ENCODE measurements around the gene POC1B.
A peak's percentile ranks its signal among the peaks of the same experiment; 100 is the strongest.

The POC1B gene

DNA sequence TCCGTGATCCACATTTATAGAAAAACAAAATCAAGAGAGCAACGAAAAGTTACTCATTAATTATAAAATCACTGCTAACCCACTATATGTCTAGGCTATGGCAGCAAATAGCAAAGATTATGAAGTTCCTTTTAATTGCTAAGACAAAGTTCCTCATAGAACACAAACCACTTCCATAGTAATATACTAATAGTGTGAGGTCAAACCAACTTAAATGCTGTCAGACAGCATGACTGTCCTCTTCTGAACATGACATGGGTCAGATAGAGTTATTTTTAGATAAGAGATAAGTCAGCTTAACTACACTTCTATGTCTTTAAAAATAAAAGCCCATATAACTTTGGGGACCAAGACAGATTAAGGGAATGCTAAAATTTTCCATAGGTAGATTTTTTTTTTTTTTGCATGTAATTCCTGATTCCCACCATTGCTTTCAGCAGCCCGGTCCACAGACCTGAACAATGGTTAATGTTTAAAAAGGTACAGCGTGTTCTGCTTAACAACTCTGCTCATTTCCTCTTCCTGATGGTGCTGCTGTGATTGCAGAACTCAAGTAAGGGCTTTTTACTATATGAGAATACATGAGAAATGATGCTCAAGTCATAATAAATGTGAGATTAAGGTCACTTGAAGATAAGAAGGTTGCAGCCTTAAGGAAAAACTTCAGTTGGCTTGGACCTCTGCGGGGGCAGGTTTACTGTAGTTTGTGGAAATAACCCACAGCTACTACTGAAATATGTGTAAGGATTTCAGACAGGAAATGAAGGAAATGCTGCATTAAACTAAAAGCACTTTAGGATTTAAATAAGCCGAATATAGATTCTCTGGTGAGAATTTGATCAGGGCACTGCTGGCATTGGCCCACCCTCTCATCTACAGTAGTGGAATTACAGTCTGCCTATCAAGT lies 135.8 kb downstream of the POC1B start:
- peak; percentile 33 for DNase-seq (ENCODE audit: low spot score)

DNA sequence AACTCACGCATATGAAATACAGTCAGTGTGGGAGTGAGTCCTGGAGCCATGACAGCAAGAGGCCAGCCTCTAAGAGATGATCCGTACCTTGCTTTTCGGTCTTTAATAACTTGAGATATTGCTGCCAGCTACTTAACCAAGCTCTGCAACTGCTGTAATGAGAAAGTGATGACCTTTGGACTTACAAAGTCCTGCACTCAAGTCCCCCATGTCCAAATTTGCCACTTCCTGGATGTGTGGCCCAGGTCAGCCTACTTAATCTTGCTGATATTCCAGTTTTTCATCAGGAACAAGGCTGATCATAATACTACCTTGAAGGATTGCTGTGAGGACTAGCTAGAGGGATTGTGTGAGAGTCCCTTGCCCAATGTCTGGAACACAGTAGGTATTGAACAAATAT lies 139.7 kb downstream of the POC1B start:
- DNase-seq (ENCODE audit: low spot score), result no peak

DNA sequence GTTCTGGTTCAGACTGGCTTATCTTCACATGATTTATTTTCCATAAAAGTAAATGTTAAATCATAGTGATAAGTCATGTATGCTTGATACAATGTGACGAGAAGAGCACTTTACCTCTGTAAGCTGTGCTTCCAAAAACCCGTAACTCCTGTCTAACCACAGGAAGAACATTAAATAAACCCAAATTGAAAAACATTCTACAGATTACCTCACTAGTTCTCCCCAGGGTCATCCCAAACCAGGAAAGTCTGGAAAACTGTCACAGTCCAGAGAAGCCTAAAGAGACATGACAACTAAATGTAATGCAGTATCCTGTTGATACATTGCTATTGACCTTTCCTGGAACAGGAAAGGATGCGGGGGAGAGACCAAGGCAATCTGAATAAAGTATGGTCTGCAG lies 141.0 kb downstream of the POC1B start:
- no peak for DNase-seq (ENCODE audit: low spot score)

DNA sequence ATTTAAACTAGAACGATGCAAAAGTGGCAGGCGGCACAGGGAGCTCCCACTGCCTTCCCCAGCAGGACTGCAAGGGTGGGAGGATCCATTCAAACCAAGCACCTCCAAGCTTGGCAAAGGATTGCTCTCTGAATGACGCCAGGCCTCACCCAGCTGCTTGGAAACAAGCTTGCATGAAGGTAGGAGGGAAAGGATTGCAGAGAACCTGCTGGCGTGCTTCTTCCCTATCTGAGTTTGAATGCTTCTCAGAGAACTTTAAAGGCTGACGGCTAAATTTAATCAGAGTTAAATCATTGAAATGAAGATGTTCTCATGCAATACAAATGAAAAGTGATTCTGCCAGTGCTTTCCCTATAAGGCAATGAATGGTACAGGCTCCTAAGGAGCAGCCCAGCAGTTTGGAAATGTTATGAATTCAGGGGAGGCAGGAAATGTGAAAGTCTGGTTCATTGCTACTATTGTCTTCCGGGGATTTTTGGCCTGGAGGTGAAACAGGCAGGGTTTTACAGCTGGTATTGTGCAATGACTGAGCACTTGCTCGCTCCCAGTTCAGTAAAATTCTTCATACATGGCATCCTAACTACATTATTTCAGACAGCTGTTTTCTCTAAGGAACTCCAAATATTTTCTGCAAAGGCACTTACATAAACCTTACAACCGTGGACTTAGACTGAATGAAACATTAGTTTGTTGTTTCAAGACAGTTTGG lies 141.6 kb downstream of the POC1B start:
- no peak for DNase-seq (ENCODE audit: low spot score)

DNA sequence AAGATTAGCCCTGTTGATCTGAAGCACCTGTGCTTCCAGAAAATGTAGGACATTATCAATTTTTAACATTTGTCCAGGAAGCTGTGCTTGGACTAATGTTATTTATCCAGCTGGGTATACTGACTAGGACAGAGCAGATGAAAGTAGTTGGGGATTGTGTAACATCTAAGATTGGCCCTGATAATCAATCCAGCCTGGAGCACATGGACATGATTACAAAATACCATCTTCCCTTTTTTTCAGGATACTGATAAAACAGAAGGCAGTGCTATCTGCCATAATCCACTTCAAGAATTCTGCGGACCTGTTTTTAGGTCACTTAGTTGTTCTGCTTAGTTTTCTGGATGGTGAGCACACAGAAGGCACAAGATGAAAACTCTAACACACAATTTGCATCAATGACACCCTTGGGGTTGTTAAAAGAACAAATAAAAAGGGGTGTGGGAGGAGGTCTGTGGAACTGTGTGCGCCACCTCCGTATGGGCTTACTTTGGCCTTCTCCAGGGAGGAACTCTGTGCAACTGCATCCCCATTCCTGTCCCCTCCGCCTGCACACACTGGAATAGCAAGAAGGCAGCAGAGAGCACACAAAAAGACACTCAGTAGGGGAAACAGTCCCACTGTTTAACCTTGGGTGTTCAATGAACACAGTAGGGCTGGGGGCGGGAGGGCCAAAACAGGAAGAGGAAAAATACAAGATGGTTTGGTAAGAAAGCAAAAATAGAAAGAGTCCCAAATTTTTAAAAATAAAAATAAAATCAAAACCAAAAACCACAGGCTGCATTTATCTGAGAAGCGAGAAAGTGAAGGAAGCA lies 142.4 kb downstream of the POC1B start:
- DNase-seq (ENCODE audit: low spot score), result no peak

DNA sequence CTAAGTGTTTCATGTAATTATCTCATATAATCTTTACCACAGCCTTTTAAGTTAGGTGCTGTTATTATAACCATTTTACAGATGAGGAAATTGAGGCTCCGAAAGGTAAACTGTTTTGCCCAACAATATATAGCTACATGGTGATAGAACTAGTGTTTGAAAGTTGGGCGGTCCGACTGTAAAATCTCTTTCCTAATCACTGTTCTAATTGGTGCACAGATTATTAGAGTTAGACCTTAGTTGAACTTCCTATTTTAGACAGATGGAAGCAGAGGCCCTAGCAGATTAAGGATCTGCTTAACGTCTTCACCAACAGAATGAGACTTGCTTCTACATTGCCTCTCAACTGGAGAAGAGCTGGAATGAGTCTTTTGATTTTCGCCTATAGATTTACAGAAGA lies 143.5 kb downstream of the POC1B start:
- no peak for DNase-seq (ENCODE audit: low spot score)

DNA sequence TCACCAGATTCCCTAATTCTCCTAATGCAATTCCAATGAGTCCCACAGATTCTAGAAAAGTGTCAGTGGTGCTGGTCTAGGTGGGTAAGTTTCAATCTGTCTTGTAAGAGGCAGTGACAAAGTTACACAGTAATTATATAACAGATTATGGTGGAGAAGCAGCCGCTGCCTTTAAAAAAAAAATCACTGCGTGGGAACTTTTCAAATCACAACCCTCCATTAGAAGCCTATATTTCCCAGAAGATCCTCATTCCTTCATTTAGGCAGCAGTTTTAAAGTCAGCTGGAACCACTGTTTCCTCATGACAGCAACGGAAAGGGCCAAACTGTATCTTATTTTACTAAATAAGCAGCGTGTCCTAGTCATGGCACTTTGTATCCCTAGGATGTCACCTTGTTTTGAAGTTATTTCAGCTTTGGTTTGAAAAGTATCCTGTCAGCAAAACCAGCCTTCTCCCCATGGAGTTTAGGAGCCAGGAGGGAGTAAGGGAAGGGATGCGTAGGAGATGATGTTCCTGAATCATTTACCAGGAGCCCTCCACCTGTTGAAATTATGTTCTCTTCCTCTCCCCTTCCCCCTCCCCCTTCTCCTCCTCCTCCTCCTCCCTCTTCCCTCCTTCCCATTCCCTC lies 145.9 kb downstream of the POC1B start:
- DNase-seq (ENCODE audit: low spot score), result no peak

DNA sequence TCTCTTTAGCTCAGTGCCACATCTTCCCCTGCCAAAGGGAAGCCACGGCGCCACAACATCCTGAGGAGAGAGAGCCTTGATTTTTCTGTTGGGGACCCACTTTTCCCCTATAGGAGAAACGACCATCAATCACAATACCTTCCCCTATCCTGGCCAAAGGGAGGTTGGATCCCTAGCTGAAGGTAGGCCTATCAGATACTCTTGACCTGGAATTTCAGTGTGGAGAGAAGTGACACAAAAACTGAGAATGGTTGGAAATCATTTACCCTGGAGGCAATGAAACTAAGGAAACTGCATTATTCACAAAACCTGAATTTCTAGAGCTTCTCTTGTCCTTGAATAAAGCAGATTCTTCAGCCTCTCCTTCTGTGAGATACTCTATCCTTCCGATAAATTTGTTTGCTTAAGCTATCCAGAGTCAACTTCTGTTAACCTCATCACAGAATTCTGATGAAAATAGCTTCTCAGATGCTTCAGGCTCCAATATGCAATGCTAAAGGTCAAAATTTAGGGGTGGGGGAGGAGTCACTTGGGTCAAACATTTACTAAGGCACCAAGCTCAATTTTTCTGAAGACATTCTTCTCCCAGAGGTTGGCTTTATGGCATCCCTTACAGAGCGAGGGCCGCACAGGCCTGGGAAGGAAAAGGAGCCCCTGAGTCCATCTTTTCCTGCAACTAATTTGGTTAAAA lies 146.6 kb downstream of the POC1B start:
- DNase-seq (ENCODE audit: low spot score), result no peak

DNA sequence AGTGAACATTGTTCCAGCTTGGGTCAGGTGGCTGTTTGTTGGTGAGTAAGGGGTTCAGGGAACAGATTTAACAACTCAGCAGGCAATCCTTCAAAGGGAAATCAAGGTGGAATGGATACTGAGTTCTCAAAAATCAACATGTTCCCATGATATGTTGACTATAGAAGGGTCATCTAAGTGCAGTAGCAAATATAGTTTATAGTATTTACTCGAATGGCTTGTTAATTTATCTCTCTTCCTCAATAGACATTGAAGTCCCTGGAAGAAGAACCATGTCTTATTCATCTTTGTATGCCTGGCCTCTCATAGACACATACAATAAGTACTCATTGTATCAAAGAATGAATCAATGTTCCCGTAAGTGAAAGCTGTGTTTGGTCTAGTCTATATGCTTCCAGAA lies 149.0 kb downstream of the POC1B start:
- no peak for DNase-seq (ENCODE audit: low spot score)

DNA sequence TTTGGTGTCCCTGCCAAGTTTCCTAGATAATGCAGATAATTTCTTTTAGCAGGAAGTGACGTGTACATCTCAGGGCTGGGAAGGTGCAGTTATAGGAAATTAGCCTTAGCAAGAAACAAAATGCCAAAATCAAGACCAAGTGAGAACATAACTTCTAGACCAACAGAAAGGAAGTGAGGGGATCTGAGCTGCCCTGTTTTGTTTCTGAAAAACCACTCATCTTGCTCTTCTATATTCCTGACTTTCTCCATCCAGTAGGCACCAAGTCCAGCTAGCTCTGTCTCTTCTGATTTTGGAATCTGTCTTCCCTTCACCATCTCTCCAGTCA lies 149.7 kb downstream of the POC1B start:
- no peak for DNase-seq (ENCODE audit: low spot score)

DNA sequence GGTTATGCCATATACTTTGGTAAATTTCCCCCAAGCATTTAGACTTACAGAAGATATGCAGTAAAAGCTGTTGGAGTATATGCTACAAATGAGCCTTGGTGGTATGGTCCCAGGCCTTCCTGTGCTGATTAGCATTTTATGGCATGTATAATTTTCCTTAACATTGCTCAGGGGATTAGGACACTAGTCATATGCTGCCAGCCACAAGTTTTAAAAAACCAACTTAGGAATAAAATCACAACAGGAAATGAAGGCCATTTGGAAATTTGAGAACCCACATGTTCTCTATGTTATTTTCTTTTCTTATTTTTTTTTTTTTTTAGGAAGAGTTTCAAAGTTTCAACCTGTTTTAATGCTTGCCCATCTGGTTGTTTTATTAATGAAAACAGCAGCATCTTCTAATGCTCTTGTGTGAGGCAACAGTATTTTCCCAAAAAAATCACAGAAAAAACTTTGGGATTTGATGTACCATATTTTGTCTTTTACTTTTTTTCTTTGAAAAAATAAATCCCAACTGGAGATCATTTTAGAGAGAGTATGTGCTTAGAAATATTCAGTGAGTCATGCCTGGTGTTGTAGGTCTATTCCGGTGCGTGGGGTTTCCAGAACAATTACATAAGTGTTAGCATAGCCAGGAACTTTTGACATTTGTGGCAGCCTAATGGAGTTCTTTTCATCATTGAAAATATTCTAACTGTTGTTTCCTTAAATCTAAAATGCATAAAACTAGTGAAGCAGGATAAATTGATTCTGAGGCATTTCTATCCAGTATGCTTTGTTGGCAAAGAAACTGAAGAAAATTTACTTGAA lies 151.9 kb downstream of the POC1B start:
- DNase-seq (ENCODE audit: low spot score), result no peak

DNA sequence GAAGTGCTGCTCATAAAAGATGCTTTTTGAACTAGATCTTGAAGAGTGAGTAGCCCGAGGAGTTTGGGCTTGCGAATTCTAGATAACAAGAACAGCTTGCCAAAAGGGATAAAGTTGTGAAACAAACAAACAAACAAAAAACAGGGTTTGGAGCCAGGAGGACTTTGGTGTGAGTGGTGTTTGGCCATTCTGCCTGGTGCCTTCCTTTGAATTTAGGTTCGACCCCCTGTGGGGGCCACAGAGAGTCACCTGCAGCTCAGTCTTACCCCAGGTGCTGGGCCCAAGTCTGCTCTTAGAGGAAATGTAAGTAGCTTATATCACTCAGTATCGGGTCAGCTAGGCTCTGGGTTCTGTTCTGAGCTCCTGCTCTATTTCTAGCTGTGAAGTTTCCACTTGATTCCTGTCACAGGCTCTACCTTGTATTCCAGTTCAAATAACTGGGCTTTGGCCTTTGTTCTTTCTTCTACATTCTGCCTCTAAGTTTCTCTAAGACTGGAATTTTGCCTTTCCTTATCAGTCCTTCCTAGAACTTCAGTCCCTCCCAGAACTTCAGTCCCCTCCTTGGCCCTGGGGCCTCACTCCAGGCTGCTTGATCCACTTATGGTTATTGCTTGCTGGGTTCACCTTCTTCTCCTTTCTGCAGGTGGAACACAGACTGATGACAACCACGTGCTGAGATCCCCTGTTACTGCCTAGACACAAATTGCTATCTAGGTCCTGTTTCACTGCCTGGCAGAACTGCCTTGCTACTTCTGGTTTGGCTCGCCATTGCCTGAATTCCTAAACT lies 153.1 kb downstream of the POC1B start:
- no peak for DNase-seq (ENCODE audit: low spot score)

DNA sequence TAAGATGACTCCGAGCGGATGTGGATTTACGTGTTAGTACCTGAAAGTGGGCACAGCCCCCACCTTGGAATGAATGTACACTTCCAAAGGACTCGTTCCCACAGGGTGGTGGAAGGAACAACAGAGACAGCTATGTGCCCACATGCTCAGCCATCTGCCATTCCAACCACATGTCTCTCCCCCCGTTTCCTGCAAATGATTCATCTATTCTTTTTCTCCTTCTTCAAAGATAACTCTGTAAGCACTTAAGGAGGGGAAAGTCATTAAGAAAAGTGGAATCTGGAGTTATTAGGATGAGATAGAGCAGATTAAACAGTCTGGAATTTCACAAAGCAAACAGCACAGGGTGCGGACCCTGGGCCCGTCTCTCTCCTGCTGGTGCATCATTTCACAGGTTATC lies 155.0 kb downstream of the POC1B start:
- DNase-seq (ENCODE audit: low spot score), result peak; percentile 61

DNA sequence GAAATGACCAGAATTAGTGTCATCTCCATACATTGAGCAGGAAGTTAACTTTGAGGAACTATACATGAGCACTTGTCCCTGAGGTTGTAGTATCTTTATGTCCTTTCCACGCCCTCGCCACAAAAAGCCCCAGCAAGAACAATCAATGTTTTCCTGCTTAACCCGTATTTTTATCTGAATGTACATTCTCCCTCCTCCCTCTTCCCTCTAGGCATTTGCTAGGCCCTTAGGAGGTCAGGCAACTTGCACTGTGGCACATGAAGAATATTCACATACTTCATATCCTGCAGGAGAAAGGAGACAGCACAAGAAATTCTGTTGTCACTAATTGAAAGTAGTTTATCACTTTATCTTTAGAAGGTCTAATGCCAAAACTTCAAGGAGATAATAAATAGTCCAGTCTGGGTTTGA lies 155.4 kb downstream of the POC1B start:
- DNase-seq (ENCODE audit: low spot score), result no peak
